NB4 (cell line): ENCODE measurements around the gene MARK1.
"Not testable (repeated sequence)": the region's sequence is repeated elsewhere in the genome, so short reads cannot be mapped to it uniquely, and the experiment has no call there.

Source experiments
- DNase-seq: peaks from one replicate; pipeline ENCODE4 v3.0.0; 2010; ENCODE audit warnings: low read depth
- H3K4me3 ChIP-seq: one replicate; pipeline ENCODE4 v1.5.1; 2011; ENCODE audit warnings: mild to moderate bottlenecking, low read depth, low read length, moderate library complexity
- CTCF ChIP-seq: IDR thresholded peaks from one replicate; pipeline ENCODE4 v1.5.1; 2012; ENCODE audit warnings: low read depth, low read length
- MYC ChIP-seq: IDR thresholded peaks from 2 replicates; pipeline ENCODE4 v1.6.1; 2011; ENCODE audit warnings: low read depth, low read length
- POLR2A ChIP-seq: IDR thresholded peaks from 2 replicates; pipeline ENCODE4 v1.6.1; 2011; ENCODE audit warnings: mild to moderate bottlenecking; ENCODE audit not compliant: insufficient read length; ENCODE audit errors: extremely low read depth
- TF ChIP-seq, protein P1 (sequence below): IDR thresholded peaks from 2 replicates; pipeline ENCODE4 v1.6.1; 2011; ENCODE audit warnings: low read depth, low read length

The MARK1 gene

GRCh38 chr1:220594356-220594755 lies 66.4 kb downstream of the MARK1 start:
- TF ChIP-seq CTCF (no peak), MYC (no peak), POLR2A (no peak)
- TF ChIP-seq, protein P1, sequence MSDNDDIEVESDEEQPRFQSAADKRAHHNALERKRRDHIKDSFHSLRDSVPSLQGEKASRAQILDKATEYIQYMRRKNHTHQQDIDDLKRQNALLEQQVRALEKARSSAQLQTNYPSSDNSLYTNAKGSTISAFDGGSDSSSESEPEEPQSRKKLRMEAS: no peak
- no peak overlapping the region for H3K4me3 ChIP-seq
- DNase-seq: no peak

GRCh38 chr1:220595179-220595578 lies 67.2 kb downstream of the MARK1 start:
- no peak for TF ChIP-seq CTCF
- no peak for TF ChIP-seq MYC
- TF ChIP-seq POLR2A: no peak
- TF ChIP-seq, protein P1: no peak

GRCh38 chr1:220604926-220605325 lies 77.0 kb downstream of the MARK1 start:
- TF ChIP-seq, protein P1: no peak
- TF ChIP-seq MYC (no peak), CTCF (no peak), POLR2A (no peak)
- DNase-seq: no peak
- H3K4me3 ChIP-seq: no peak overlapping the region

More at GRCh38 chr1:220595179-220595578, 67.2 kb downstream of the MARK1 start:
- H3K4me3 ChIP-seq: no peak overlapping the region
- no peak for DNase-seq

DNA sequence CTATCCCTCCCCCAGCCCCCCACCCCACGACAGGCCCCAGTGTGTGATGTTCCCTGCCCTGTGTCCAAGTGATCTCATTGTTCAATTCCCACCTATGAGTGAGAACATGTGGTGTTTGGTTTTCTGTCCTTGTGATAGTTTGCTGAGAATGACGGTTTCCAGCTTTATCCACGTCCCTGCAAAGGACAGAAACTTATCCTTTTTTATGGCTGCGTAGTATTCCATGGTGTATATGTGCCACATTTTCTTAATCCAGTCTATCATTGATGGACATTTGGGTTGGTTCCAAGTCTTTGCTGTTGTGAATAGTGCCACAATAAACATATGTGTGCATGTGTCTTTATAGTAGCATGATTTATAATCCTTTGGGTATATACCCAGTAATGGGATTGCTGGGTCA lies 77.7 kb downstream of the MARK1 start:
- DNase-seq: not testable (repeated sequence)

GRCh38 chr1:220611100-220611499 lies 83.2 kb downstream of the MARK1 start:
- H3K4me3 ChIP-seq, DNase-seq: not testable (repeated sequence)

More for the DNA sequence above, 77.7 kb downstream of the MARK1 start:
- not testable (repeated sequence) for H3K4me3 ChIP-seq

DNA sequence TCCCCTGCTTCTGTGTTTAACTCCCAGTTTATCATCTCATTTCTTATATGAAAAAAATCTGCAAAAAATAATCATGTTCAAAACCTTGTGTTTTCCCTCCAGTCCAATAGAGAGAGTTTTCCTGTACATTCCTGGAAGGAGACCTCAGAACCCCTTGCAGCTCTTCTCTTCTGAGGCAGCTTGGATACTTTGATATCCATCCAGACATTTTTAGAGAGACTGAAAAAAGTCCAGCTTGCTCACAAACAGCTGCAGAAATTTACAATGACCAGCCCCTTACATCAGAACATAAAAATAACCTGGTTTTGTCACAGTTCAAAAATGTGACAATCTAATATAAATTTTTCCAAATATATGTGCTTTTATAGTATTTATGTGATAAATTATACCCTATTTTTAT lies 88.9 kb downstream of the MARK1 start:
- no peak overlapping the region for H3K4me3 ChIP-seq
- TF ChIP-seq CTCF (no peak), POLR2A (no peak)
- TF ChIP-seq, protein P1: no peak
- no peak for DNase-seq

DNA sequence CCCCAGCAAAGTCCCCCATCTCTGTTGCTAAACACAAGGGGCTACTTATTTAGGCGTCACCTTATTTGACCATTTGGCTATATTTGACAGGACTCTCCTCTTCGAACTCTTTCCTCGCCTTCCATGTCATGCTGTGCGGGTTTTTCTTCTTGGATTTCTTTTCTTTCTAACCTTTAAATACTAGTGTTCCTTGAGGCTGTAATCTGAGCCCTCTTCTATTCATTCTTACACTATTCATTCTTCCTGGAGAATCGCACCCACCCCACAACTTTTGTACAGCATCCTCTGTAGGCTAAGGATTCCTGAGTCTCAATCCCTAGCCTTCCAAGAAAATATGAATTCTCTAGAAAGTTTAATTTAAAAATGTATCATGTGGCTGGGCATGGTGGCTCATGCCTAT lies 100.5 kb downstream of the MARK1 start:
- DNase-seq: no peak
- TF ChIP-seq CTCF (no peak), POLR2A (no peak), MYC (no peak)
- TF ChIP-seq, protein P1: no peak
- H3K4me3 ChIP-seq: no peak overlapping the region
